Activated CD4-positive, alpha-beta T cell treated with anti-CD3 and anti-CD28 coated beads, Interleukin-2, amount 50 U/mL, for 48 hours (primary cell): Measurements from ENCODE around the gene SNRPA1.

Experiments
- DNase-seq, 2 experiments: peaks; one replicate each; pipeline ENCODE4 v3.0.0-alpha.2; 2020

Gene SNRPA1

DNA sequence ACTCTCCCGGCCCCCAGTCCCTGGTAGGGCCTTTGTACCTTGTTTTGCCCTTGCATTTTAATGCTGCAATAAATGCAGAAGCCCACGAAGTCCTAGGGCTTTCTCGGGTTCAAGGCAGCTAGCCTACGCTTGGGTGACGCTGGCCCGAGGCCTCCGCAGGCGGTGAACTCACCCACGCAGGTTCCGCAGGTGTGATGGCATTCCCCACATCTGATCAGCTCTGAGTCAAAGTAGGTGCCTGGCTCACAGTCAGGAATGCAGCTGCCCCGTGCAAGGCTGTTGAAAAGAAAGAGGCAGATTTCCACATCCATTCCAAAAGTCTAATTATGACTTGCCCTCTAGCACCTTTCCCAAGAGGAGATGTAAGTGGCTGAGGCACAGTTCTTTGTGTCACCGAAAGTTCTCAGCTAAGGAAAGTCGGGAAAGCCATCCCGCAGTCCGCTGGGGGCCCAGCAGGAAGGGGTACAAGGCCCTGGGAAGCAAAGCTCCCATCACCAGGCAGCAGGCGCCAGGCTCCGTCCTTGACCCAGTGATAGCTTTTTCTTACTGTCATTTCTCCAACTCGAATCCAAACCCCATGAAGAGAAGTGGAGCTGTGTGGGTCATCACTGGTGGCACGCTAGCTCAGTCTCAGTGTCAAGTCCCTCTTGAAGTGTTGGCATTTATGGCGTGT is 23.2 kb upstream of the SNRPA1 start:
- no peak for DNase-seq

DNA sequence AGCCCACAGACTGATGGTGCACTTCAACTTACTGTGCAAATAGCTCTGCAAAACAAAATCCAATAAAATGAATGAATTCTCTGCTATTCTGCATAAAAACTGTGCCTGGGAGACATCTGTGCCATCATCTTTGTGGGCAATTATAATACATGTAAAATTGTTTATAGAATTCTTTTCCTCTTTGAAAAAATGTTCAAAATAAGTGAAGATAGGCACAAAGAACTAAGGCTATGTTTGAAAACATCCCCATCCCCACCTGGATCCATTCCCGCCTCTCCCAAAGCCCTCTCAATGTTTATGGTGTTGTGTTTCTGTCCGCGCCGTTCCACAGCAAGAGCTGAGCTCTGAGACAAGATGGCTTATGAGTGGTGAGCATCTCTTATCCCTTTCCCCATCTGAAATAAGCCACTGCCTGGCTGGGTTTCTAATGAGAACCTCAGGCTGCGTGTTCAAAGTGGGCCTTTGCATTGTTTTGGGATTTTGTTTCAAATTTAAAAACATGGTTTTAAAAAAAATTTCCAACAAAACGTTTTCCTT is 22.4 kb upstream of the SNRPA1 start:
- no peak for DNase-seq

DNA sequence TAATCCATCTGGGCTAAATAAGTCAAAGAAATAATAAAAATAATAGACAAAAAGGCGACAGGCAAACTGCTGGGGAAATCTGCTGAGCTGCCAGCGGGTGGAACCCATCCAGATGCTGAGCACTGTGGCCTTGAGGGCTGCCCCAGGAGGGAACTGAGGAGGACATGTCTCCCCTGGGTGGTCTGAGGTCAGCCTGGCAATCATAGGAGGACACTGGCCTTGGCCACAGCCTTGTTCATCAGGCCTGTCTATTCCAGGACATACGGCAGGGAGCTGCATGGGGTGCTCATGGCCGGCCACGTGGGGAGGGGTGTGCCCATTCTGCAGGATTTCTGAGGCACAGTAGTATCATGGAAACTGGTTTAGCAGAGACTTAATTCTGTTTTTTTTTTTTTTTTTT is 21.5 kb upstream of the SNRPA1 start:
- DNase-seq: no peak

DNA sequence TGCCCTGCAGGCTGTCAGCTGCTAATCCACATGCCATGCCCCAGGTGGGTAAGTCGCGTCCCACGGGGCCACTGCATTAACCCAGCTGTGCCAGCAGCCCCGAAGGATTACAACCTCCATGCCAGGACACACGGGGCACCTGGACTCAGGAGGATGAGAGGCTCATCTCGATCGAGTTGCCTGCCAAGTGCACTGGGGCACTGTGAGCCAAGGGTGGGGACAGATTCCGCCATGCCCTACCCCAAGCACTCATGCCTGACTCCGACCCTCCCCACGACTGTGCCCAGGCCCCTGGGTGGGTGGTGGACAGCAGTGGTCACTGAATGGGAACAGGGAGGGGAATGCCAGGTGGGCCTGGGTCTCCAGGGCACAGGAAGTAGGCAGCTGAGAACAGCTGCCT is 20.7 kb upstream of the SNRPA1 start:
- DNase-seq: no peak

DNA sequence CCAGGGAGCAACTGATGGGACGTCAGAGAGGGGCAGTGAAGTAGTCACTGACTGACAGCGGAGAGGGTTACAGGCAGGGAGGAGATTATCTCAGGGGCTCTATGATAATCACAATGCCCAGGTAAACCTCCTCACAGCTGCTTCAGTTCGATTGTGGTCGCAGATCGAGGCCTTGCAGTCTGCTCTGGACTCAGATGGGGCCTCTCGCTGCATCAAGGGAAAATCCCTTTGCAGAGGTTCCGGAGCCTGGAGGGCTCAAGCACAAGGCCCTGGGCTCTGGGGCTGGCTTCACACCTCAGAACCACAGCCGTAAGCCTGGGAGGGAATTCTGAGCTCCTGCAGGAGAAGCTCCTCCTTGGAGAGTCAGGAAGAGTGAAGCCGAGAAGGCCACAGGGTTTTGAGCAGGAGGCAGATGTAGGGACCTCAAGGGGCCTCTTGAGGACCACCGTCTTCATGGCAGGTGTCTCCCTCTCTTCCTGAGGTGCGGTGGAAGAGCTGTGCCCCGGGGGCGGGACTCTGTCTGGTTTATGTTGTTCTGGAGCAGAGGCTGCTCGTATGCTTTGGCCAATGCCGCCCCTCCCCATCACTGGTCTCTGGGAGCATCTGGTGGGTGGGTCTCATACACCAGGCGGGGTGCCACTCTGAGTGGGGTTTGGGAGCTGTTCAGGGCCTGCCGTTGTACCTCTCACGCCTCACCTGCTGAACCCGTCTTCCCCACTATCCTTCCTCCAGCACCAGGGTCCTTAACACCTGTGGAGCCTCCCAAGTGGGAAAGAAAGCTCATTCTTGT is 19.5 kb upstream of the SNRPA1 start:
- DNase-seq: no peak

DNA sequence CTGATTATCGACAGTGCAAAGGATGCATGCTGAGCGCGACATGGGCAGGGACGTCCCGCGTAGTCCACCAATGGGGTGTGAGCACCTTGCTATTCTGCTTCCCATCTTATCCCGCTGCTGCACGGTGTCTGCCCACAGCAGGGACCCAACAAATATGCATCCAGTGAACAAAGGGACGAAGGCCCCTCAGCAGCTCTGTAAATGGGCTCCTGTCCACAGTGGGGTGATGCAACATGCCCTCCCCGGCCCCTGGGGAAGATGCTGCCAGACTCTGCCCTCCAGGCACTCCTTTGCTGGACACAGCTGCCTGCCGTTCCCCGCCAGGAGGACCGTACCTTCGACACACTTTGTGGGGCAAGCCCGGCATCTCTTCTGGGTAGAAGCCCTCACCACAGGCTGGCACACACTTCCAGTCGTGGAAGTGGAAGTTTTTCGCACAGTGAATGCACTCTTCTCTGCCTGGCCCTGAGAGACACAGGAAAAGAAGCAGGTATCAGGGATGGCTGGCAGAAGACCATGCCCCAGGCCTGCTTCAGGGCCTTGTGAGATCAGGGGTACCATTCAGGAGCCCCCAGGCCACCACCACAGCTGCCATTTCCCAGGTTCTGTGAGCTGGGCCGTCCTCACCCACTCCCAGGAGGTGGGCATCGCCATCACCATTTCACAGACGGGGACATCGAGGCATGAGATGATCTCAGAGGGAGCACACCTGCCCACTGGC is 18.2 kb upstream of the SNRPA1 start:
- no peak for DNase-seq

DNA sequence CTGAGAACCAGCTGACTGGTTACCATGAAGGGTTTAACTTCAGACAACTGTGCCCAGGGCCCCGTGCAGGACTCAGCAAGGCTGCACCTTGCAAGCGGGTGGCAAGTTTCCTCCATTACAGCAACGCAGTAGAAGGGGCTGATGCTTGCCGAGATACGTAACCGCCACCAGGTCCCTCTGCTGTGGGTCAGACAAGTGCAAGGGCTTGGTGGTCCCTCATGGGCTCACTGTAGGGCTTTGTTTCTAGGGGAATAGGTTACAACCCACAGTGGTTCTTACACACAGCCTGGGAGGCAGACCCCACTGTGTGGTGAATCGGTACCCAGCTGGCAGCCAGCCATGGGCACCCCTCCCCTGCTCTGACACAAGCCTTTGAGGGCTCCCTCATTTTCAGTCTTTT is 15.5 kb upstream of the SNRPA1 start:
- DNase-seq: no peak

DNA sequence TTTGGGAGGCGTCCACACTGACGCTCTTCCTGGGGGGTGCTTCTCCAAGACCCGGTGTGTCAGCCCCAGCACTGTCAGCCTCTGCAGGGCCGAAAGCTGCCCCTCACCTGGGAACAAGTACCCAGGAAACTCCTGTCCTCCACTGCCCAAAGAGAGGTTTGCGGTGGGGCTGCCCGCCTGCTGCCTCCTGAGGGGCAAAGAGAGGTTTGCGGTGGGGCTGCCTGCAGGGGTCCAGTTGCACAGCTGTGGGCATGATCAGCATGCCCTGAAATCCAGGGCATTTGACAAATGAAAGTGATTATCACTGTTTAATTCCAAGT is 15.1 kb upstream of the SNRPA1 start:
- no peak for DNase-seq

DNA sequence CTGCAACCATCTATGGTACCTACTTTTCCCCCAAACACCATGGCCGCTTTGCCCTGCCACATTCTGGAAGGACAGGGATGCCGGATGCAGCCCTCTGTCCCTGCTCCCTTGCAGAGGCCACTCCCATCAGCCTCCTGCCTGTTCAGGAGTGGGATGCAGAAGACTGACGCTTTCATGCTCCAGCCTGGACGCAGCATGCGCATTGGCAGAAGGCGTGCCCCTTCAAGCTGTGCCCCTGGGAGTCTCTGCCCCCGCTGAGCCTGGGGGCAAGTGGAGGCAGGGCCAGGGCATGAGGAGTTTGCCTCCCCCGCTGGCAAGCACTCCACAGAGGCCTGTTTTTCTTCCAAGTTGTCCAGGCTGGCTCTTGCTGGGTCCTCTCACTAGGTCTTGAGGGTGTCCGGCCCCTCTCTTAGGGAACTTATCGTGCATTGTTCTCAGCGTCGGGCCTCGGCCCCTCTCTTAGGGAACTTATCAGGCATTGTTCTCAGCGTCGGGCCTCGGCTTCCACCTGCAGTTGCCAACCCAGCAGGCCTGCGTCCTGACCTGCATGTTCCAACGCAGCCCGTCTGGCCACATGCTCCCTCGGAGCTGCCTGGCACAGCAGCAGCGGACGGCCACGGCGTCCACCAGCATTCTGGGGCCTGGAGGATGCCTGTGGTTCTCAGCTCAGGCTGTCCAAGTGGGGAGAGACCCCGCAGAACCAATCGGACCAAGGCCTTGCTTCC is 14.6 kb upstream of the SNRPA1 start:
- no peak for DNase-seq

DNA sequence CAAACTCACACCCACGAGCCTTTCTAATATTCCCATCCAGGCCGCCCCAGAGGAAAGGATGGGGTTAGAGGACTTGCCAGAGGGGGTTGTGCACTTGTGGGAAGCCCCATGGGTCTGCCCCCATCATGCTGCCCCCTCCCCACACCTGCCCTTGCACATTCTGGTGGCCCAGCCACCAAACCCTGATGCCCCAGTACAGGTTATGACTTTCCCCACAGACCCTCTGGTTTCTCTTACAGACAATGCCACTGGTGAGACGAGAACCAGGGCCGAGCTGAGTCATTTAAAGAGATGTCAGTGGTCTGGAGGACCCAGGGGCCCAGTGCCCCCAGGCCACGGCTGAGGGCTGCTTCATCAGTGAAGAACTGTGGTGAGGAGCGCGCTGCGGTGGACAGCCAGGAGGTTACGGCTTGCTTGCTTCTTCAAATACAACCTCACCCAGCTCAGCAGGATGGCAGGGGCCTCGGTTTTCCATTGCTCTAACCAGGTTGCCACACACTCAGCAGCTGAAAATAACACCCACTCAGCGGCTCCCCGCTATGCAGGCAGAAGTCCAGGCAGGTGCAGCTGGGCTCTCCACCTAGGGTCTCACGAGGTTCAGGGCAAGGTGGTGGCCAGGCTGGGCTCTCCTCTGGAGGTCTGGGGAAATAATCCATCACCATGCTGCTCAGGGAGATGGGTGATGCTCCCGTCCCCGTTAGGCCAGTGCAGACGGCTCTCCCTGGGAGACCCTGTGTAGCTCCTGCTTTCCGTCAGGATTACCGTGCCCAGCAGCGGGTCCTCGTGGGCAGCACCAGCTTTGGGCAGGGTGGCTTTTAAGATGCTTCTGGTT is 13.8 kb upstream of the SNRPA1 start:
- no peak for DNase-seq

DNA sequence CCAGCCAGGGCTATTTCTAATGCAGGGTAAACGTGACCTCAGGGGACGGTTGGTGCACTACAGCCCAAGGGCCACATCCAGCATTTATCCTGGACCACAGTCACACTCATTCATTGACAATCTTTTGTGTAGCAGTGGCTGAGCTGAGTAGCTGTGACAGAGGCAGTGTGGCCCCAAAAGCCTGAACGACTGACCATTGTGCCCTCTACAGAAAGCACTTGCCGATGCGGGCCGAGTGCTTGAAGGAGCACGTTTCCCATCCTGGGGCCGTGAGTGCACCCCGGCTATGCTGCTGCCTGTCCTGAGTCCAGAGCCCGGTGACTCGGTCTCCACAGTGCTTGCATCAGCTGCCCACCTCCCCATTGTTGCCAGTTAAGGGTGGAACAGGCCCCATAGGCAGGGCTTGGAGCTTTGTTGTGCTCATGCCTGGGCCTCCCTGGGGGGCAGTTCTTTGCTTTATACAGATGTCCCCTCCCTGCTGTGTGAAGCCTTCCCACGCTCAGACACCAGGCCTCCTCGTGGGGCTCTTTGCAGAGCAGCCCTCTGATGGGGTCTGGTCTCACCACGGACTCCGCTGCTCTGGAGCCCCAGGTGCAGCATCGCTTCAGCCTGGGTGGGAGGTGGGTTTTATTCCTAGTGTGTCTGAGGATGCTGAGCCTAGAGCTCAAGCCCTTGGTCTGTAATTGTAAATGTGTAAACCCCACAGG is 13.0 kb upstream of the SNRPA1 start:
- DNase-seq: no peak

DNA sequence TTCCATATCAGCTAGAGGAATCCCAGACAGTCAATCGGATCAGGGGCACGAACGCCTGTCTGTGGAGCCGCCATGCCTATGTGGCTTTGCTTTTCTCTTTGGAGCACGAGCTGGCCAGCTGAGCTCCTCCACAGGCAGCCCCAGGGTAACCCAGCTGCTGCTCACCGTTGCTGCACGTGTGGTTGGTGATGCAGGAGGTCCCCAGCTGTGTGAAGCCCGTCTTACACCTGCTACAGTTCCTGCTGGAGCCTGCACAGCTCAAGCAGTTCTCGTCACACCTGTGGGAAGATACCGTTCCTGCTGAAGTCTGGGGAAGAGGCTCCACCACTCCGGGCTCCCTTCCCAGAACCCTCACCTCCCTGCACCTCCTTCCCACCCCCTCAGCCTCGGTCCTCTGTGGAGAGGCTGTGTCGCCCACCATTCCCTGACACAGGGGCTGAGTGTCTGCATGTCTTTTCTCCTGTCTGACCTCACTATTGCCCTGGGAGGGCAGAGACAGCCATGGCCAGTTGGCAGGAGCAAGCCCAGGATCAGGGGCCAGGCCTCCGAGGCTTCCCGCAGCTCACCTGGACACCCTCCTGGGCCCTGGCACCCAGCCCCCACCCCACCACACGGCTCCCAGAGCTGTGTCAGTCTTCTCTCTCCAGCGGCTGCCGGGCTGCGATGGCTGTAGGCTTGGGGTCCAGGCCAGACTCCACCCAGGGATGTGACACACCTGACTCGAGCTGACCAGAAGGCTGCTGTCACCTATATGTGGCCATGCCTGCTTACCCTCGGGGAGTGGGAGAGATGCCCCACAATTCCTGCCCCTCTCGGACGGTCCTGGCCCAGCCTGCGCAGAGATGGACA is 12.2 kb upstream of the SNRPA1 start:
- no peak for DNase-seq

DNA sequence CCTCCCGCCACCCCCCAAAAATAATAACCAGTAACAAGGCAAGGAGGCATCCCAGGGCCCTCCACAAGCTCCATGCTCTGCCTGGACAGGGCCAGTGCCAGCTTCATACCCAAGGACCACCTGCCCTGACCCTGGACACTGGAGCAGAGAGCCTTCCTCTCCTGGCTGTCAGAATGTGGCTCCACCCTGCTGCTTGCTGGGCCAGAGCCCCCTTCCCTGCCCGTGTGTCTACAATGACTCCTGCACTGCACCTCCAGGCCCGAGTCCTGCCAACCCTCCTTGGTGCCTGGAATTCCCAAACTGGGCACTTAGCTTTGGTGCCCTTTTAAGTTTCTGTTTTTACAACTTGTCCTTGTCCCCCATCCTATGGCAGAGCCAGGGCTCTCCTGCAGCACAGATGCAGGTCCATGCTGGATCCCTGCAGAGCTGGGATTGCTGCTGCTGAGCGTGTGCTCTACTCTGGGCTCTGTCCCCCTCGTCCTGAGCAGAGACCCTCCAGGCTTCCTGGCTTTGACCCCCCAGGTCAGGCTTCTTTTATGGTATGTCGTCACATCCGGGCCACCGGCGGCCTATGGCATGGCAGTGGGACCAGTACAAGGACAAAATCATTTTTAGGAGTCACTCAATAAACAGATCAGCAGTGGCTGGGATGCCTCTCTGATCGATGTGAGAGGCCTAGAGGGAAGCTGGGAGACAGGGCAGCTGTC is 11.4 kb upstream of the SNRPA1 start:
- no peak for DNase-seq

DNA sequence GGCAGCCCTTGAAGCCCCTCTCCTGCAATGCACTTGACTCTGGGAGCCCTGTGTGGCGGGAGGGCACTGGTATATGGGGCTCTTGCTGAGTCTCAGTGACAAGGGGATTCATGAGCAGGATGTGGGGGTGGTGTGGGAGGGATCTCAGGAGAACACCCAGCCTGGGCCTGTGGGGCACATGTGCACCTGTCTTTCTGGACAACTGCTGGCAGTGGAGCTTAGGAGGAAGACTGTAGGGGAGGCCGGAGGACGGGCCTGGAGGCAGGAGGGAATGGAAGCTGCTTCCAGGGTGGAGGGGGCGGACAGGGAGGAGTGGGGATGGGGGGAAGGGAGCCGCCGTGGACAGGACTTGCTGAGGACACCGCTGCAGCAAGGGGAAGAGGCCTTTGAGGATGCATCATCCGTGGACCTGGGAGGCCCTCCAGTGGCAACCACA is 10.8 kb upstream of the SNRPA1 start:
- DNase-seq: no peak

DNA sequence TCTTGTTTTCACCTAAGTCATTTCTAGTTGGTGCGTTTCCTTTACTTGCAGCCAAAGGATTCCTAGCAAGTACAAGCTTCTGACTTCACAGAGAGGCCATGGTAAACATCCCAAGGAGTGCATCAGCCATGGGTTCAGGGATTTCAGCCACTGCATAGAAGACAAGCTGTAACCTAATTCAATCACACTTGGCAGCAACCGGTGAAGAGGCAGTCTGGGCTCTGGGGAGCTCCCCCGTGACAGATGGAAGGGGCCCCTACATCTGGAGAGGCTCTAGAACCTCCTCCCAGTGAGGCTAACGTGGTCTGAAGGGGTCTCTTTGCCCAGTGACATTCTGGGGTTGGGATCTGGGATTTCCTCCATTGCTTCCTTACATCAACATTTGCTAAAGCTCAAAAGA is 8.4 kb upstream of the SNRPA1 start:
- no peak for DNase-seq

DNA sequence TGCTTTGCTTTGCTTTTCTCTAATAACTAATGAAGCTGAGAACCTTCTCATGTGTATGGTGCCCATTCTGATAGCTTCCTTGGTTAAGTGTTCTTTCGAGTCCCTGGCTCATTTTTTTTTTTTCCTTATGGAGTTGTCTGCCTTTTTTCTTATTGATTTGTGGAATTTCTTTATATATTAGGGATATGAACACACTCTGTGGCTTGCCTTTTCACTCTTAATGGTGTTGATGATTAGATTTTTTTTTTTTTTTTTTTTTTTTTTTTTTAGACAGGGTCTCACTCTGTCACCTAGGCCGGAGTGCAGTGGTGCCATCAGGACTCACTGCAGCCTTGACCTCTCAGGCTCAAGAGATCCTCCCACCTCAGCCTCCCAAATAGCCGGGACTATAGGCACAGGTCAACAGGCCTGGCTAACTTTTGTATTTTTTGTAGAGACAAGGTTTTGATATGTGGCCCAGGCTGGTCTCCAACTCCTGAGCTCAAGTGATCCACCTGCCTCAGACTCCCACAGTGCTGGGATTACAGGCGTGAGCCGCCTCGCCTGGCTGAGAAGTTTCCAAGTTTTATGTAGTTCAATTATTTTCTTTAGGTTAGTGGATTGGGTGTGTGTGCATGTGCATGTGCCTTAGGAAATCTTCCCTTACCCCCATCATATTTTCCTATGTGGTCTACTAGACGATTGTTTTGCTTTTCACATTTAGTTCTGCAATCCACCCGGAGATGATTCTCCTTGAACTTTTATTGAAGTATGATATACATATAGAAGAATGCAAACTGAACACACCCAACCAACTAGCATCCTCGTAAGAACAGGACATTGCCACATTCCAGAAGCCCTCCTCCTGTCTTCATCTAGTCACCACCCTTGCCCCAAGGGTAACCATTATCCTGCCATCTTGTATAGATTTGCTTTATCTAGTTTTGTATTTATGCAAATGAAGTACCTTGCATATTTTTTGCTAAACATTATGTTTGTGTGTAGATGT is 1.7 kb upstream of the SNRPA1 start:
- DNase-seq: no peak

DNA sequence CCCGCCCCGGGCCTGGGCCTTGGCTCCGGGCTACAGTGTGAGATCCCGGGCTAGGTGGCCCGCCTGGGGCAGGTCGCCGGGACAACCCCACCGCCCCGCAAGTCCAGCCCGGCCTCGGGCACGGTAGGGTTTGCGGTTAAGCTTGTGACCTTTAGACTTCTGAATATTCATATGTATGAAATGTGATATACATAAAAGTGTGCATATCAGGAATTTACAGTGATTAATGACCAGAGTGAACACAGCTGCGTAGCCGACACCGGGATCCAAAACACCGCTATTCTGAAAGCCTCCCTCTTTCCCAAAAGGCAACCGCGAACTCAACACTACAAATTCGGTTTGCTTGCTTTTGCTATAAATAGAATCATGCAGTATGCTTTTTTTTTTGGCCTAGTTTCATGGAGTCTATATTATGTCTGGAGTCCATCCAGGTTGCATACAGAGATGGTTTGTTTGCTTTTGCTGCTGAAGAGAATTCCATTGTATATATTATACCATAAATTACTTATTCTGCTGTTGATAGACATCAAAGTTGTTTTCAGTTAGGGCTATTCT is 636 bp upstream of the SNRPA1 start:
- no peak for DNase-seq

DNA sequence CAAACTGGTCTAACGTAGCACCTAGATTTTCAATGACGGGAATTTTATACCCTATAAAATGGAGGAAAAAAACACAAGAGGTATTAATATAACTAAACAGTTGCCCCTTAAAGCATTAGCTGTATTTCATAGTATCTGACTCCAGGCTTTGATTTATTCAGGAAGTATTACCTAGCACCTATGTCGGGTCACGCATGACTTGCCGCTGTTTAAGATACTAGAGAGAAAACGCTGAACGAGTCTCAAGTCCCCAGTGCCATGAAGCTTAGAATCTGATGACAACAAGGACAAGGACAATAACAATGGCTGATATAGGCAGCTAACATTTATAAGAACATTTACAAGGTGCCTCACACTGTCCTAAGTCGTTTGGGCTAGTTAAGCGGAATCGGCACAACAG is 1.9 kb downstream of the SNRPA1 start:
- no peak for DNase-seq
